ENCODE data around the gene RAB3A. TPM values are rescaled to one million over a fixed set of nuclear protein-coding genes. Genes with fewer than 3 reads are reported as not detected.

Gene RAB3A
- total and polyA plus RNA-seq, 9 of the 15 experiments (the other 6 are each of a cell fraction or from before 2014, with no cell fraction given): 0.17 to 5.1 (median 0.90) TPM; not detected in 1

DNA sequence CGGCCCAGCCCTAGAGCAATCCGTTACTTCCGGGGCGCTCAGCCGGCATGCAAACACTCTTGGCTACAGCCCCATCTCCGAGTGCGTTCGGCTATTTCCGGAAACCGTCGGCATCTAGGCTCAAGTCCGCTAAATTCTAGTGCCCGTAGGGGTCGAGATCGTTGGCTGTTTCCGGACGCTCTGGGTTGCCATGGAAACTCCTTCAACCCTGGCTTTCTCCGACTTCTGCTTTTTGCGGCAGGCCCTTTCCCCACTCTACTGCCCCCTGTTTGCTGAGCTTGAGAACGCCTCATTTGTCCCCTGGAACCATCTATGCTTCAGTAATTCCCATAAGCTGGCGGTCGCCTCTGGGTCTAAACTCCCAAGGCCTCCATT lies 51.4 kb downstream of the RAB3A start (continued):
- peak; percentile 99 for TF ChIP-seq SPI1 (IDR thresholded peaks at IDR 0.05; ENCODE audit: borderline replicate concordance, low read depth, low read length)
- TF ChIP-seq NFYB (IDR thresholded peaks at IDR 0.05; ENCODE audit: extremely low read depth, insufficient read length): no peak
- TF ChIP-seq ARHGAP35 (IDR thresholded peaks at IDR 0.05; ENCODE audit: partially characterized antibody): no peak
- no peak for TF ChIP-seq CHD4 (IDR thresholded peaks at IDR 0.05; ENCODE audit: insufficient read depth, insufficient replicate concordance, low read depth, low read length, poor library complexity, severe bottlenecking)
- TF ChIP-seq ETV5 (CRISPR knock-in tag; IDR thresholded peaks at IDR 0.05; ENCODE audit: low read depth): peak; percentile 93
- TF ChIP-seq HNRNPLL (IDR thresholded peaks at IDR 0.05; ENCODE audit: low read depth, low read length, poor library complexity, severe bottlenecking): no peak
- TF ChIP-seq, protein P1, sequence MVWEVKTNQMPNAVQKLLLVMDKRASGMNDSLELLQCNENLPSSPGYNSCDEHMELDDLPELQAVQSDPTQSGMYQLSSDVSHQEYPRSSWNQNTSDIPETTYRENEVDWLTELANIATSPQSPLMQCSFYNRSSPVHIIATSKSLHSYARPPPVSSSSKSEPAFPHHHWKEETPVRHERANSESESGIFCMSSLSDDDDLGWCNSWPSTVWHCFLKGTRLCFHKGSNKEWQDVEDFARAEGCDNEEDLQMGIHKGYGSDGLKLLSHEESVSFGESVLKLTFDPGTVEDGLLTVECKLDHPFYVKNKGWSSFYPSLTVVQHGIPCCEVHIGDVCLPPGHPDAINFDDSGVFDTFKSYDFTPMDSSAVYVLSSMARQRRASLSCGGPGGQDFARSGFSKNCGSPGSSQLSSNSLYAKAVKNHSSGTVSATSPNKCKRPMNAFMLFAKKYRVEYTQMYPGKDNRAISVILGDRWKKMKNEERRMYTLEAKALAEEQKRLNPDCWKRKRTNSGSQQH (CRISPR knock-in tag; IDR thresholded peaks at IDR 0.05): 0 out of 2 replicates have a peak, but pooled peaks have one; percentile 55
- TF ChIP-seq MECOM (CRISPR knock-in tag; IDR thresholded peaks at IDR 0.05): no peak
- TF ChIP-seq TAF1 (IDR thresholded peaks at IDR 0.05; ENCODE audit: control insufficient read depth, extremely low read depth, insufficient read depth, low read length, severe bottlenecking): peak; percentile 63
- TF ChIP-seq ZFX (CRISPR knock-in tag; IDR thresholded peaks at IDR 0.05): peak; percentile 45
- no peak for TF ChIP-seq KAT2B (IDR thresholded peaks at IDR 0.05; ENCODE audit: low read depth, low read length)
- TF ChIP-seq U2AF2 (optimal IDR thresholded peaks at IDR 0.05; ENCODE audit: low read depth, low read length): no peak
- no peak for TF ChIP-seq CBX5 (IDR thresholded peaks at IDR 0.05; ENCODE audit: borderline replicate concordance, low read depth)
- TF ChIP-seq, protein P2, sequence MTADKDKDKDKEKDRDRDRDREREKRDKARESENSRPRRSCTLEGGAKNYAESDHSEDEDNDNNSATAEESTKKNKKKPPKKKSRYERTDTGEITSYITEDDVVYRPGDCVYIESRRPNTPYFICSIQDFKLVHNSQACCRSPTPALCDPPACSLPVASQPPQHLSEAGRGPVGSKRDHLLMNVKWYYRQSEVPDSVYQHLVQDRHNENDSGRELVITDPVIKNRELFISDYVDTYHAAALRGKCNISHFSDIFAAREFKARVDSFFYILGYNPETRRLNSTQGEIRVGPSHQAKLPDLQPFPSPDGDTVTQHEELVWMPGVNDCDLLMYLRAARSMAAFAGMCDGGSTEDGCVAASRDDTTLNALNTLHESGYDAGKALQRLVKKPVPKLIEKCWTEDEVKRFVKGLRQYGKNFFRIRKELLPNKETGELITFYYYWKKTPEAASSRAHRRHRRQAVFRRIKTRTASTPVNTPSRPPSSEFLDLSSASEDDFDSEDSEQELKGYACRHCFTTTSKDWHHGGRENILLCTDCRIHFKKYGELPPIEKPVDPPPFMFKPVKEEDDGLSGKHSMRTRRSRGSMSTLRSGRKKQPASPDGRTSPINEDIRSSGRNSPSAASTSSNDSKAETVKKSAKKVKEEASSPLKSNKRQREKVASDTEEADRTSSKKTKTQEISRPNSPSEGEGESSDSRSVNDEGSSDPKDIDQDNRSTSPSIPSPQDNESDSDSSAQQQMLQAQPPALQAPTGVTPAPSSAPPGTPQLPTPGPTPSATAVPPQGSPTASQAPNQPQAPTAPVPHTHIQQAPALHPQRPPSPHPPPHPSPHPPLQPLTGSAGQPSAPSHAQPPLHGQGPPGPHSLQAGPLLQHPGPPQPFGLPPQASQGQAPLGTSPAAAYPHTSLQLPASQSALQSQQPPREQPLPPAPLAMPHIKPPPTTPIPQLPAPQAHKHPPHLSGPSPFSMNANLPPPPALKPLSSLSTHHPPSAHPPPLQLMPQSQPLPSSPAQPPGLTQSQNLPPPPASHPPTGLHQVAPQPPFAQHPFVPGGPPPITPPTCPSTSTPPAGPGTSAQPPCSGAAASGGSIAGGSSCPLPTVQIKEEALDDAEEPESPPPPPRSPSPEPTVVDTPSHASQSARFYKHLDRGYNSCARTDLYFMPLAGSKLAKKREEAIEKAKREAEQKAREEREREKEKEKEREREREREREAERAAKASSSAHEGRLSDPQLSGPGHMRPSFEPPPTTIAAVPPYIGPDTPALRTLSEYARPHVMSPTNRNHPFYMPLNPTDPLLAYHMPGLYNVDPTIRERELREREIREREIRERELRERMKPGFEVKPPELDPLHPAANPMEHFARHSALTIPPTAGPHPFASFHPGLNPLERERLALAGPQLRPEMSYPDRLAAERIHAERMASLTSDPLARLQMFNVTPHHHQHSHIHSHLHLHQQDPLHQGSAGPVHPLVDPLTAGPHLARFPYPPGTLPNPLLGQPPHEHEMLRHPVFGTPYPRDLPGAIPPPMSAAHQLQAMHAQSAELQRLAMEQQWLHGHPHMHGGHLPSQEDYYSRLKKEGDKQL (CRISPR knock-in tag; IDR thresholded peaks at IDR 0.05; ENCODE audit: borderline replicate concordance): no peak
- TF ChIP-seq ZNF354B (CRISPR knock-in tag; IDR thresholded peaks at IDR 0.05): no peak
- peak; percentile 49 for TF ChIP-seq HDAC2 (IDR thresholded peaks at IDR 0.05)
- TF ChIP-seq MAFF (IDR thresholded peaks at IDR 0.05; ENCODE audit: low read length): no peak
- TF ChIP-seq FOXJ2 (tag; IDR thresholded peaks at IDR 0.05): peak; percentile 98
- peak; percentile 60 for TF ChIP-seq POLR2G (IDR thresholded peaks at IDR 0.05; ENCODE audit: low read depth, low read length)
- no peak for TF ChIP-seq ZFPM2 (CRISPR knock-in tag; IDR thresholded peaks at IDR 0.05)
- TF ChIP-seq FOXM1 (IDR thresholded peaks at IDR 0.05; ENCODE audit: low read depth): no peak
- no peak for TF ChIP-seq FOXM1 (CRISPR knock-in tag; IDR thresholded peaks at IDR 0.05; ENCODE audit: low read depth)
- TF ChIP-seq ZNF121 (CRISPR knock-in tag; conservative IDR thresholded peaks at IDR 0.05): peak; percentile 99
